ENCODE measurements around the gene METAP2.

Gene METAP2

GRCh38 chr12:95506707-95507523 lies 33.0 kb downstream of the METAP2 start:
- WGBS (ENCODE audit: insufficient coverage, insufficient read length) = no CpG with 5 or more reads among the region's 10 CpGs
- DNase-seq (ENCODE audit: low read depth, low spot score) = no peak
- Histone ChIP-seq H3K4me1 (ENCODE audit: control insufficient read depth, insufficient read depth, low read length) (no peaks in the 10 kb centered on the region), H3K9me3 (ENCODE audit: control insufficient read depth, insufficient read depth, low read length) (no peaks in the 10 kb centered on the region), H3K27ac (ENCODE audit: low read length) (no peak overlapping the region), H3K4me3 (ENCODE audit: low read length) (no peak overlapping the region), H3K27me3 (ENCODE audit: control insufficient read depth, insufficient read depth, low read length) (no peaks in the 10 kb centered on the region), H3K36me3 (ENCODE audit: control insufficient read depth, insufficient read depth, low read length) (peaks cover 12% of the 10 kb centered on the region; the same call in 1 of the 2 replicates)

- no peak for DNase-seq (ENCODE audit: low read depth, low spot score)
- H3K27me3 ChIP-seq (ENCODE audit: control insufficient read depth, insufficient read depth, low read length) = no peaks in the 10 kb centered on the region
- H3K4me1 ChIP-seq (ENCODE audit: control insufficient read depth, insufficient read depth, low read length) = no peaks in the 10 kb centered on the region
- H3K9me3 ChIP-seq (ENCODE audit: control insufficient read depth, insufficient read depth, low read length) = no peaks in the 10 kb centered on the region
- H3K27ac ChIP-seq (ENCODE audit: low read length) = no peak overlapping the region
- no peak overlapping the region for H3K4me3 ChIP-seq (ENCODE audit: low read length)
- no CpG with 5 or more reads among the region's 3 CpGs for whole genome bisulfite sequencing (ENCODE audit: insufficient coverage, insufficient read length)
- peaks cover 18% of the 10 kb centered on the region; the same call in 1 of the 2 replicates for H3K36me3 ChIP-seq (ENCODE audit: control insufficient read depth, insufficient read depth, low read length)
These were observed 35.3 kb downstream of the METAP2 start for GRCh38 chr12:95509300-95509699.

GRCh38 chr12:95511977-95512376 lies 38.0 kb downstream of the METAP2 start:
- Histone ChIP-seq H3K4me1 (ENCODE audit: control insufficient read depth, insufficient read depth, low read length) (no peaks in the 10 kb centered on the region), H3K27me3 (ENCODE audit: control insufficient read depth, insufficient read depth, low read length) (no peaks in the 10 kb centered on the region), H3K9me3 (ENCODE audit: control insufficient read depth, insufficient read depth, low read length) (no peaks in the 10 kb centered on the region), H3K4me3 (ENCODE audit: low read length) (no peak overlapping the region), H3K36me3 (ENCODE audit: control insufficient read depth, insufficient read depth, low read length) (peaks cover 13% of the 10 kb centered on the region; the same call in 1 of the 2 replicates), H3K27ac (ENCODE audit: low read length) (no peak overlapping the region)
- DNase-seq (ENCODE audit: low read depth, low spot score) = no peak
- WGBS (ENCODE audit: insufficient coverage, insufficient read length) = no CpG with 5 or more reads among the region's 1 CpG

- H3K36me3 ChIP-seq (ENCODE audit: control insufficient read depth, insufficient read depth, low read length) = peaks cover 13% of the 10 kb centered on the region; the same call in 1 of the 2 replicates
- no peak for DNase-seq (ENCODE audit: low read depth, low spot score)
- no CpG with 5 or more reads among the region's 5 CpGs for WGBS (ENCODE audit: insufficient coverage, insufficient read length)
These were observed 39.6 kb downstream of the METAP2 start for GRCh38 chr12:95513599-95513998.

GRCh38 chr12:95515197-95515596 lies 41.2 kb downstream of the METAP2 start:
- no peak for DNase-seq (ENCODE audit: low read depth, low spot score)
- H3K36me3 ChIP-seq (ENCODE audit: control insufficient read depth, insufficient read depth, low read length) = peaks cover 10% of the 10 kb centered on the region; the same call in 1 of the 2 replicates
- no peak overlapping the region for H3K27ac ChIP-seq (ENCODE audit: low read length)
- no peaks in the 10 kb centered on the region for H3K27me3 ChIP-seq (ENCODE audit: control insufficient read depth, insufficient read depth, low read length)
- no peaks in the 10 kb centered on the region for H3K4me1 ChIP-seq (ENCODE audit: control insufficient read depth, insufficient read depth, low read length)
- no CpG with 5 or more reads among the region's 3 CpGs for WGBS (ENCODE audit: insufficient coverage, insufficient read length)
- H3K4me3 ChIP-seq (ENCODE audit: low read length) = no peak overlapping the region
- H3K9me3 ChIP-seq (ENCODE audit: control insufficient read depth, insufficient read depth, low read length) = no peaks in the 10 kb centered on the region

More at GRCh38 chr12:95513599-95513998, 39.6 kb downstream of the METAP2 start:
- H3K27ac ChIP-seq (ENCODE audit: low read length) = no peak overlapping the region
- no peak overlapping the region for H3K4me3 ChIP-seq (ENCODE audit: low read length)
- H3K4me1 ChIP-seq (ENCODE audit: control insufficient read depth, insufficient read depth, low read length) = no peaks in the 10 kb centered on the region
- H3K9me3 ChIP-seq (ENCODE audit: control insufficient read depth, insufficient read depth, low read length) = no peaks in the 10 kb centered on the region
- no peaks in the 10 kb centered on the region for H3K27me3 ChIP-seq (ENCODE audit: control insufficient read depth, insufficient read depth, low read length)

- DNase-seq (ENCODE audit: low read depth, low spot score) = no peak
- no peaks in the 10 kb centered on the region for H3K27me3 ChIP-seq (ENCODE audit: control insufficient read depth, insufficient read depth, low read length)
- H3K27ac ChIP-seq (ENCODE audit: low read length) = no peak overlapping the region
- H3K4me3 ChIP-seq (ENCODE audit: low read length) = no peak overlapping the region
- H3K36me3 ChIP-seq (ENCODE audit: control insufficient read depth, insufficient read depth, low read length) = peaks cover 16% of the 10 kb centered on the region; the same call in 1 of the 2 replicates
- H3K4me1 ChIP-seq (ENCODE audit: control insufficient read depth, insufficient read depth, low read length) = no peaks in the 10 kb centered on the region
- H3K9me3 ChIP-seq (ENCODE audit: control insufficient read depth, insufficient read depth, low read length) = no peaks in the 10 kb centered on the region
These were observed 42.8 kb downstream of the METAP2 start for GRCh38 chr12:95516757-95517156.

- no peaks in the 10 kb centered on the region for H3K4me1 ChIP-seq (ENCODE audit: control insufficient read depth, insufficient read depth, low read length)
- H3K27me3 ChIP-seq (ENCODE audit: control insufficient read depth, insufficient read depth, low read length) = no peaks in the 10 kb centered on the region
- H3K4me3 ChIP-seq (ENCODE audit: low read length) = no peak overlapping the region
- H3K27ac ChIP-seq (ENCODE audit: low read length) = no peak overlapping the region
- DNase-seq (ENCODE audit: low read depth, low spot score) = no peak
- peaks cover 14% of the 10 kb centered on the region; the same call in 1 of the 2 replicates for H3K36me3 ChIP-seq (ENCODE audit: control insufficient read depth, insufficient read depth, low read length)
- no peaks in the 10 kb centered on the region for H3K9me3 ChIP-seq (ENCODE audit: control insufficient read depth, insufficient read depth, low read length)
These were observed 43.3 kb downstream of the METAP2 start for GRCh38 chr12:95517246-95517645.

- Histone ChIP-seq H3K4me3 (ENCODE audit: low read length) (no peak overlapping the region), H3K4me1 (ENCODE audit: control insufficient read depth, insufficient read depth, low read length) (no peaks in the 10 kb centered on the region; the same call in 1 of the 2 replicates), H3K9me3 (ENCODE audit: control insufficient read depth, insufficient read depth, low read length) (no peaks in the 10 kb centered on the region), H3K27ac (ENCODE audit: low read length) (no peak overlapping the region), H3K27me3 (ENCODE audit: control insufficient read depth, insufficient read depth, low read length) (no peaks in the 10 kb centered on the region), H3K36me3 (ENCODE audit: control insufficient read depth, insufficient read depth, low read length) (peaks cover 17% of the 10 kb centered on the region; the same call in 1 of the 2 replicates)
- DNase-seq (ENCODE audit: low read depth, low spot score) = no peak
These were observed 45.0 kb downstream of the METAP2 start for GRCh38 chr12:95518944-95519343.

GRCh38 chr12:95520816-95521215 lies 46.9 kb downstream of the METAP2 start:
- Histone ChIP-seq H3K27ac (ENCODE audit: low read length) (no peak overlapping the region), H3K4me3 (ENCODE audit: low read length) (no peak overlapping the region), H3K36me3 (ENCODE audit: control insufficient read depth, insufficient read depth, low read length) (peaks cover 23% of the 10 kb centered on the region; the same call in 1 of the 2 replicates), H3K4me1 (ENCODE audit: control insufficient read depth, insufficient read depth, low read length) (no peaks in the 10 kb centered on the region; the same call in 1 of the 2 replicates), H3K9me3 (ENCODE audit: control insufficient read depth, insufficient read depth, low read length) (no peaks in the 10 kb centered on the region), H3K27me3 (ENCODE audit: control insufficient read depth, insufficient read depth, low read length) (no peaks in the 10 kb centered on the region)
- WGBS (ENCODE audit: insufficient coverage, insufficient read length) = no CpG with 5 or more reads among the region's 6 CpGs
- no peak for DNase-seq (ENCODE audit: low read depth, low spot score)

- Histone ChIP-seq H3K9me3 (ENCODE audit: control insufficient read depth, insufficient read depth, low read length) (no peaks in the 10 kb centered on the region), H3K4me3 (ENCODE audit: low read length) (no peak overlapping the region)
These were observed 48.7 kb downstream of the METAP2 start for GRCh38 chr12:95522692-95523091.

GRCh38 chr12:95528431-95528830 lies 54.5 kb downstream of the METAP2 start:
- H3K4me3 ChIP-seq (ENCODE audit: low read length) = no peak overlapping the region
- H3K27me3 ChIP-seq (ENCODE audit: control insufficient read depth, insufficient read depth, low read length) = no peaks in the 10 kb centered on the region
- no peaks in the 10 kb centered on the region for H3K9me3 ChIP-seq (ENCODE audit: control insufficient read depth, insufficient read depth, low read length)
- no peak for DNase-seq (ENCODE audit: low read depth, low spot score)
- H3K36me3 ChIP-seq (ENCODE audit: control insufficient read depth, insufficient read depth, low read length) = peaks cover 17% of the 10 kb centered on the region; the same call in 1 of the 2 replicates
- WGBS (ENCODE audit: insufficient coverage, insufficient read length) = no CpG with 5 or more reads among the region's 4 CpGs
- no peaks in the 10 kb centered on the region; the same call in 1 of the 2 replicates for H3K4me1 ChIP-seq (ENCODE audit: control insufficient read depth, insufficient read depth, low read length)
- no peak overlapping the region for H3K27ac ChIP-seq (ENCODE audit: low read length)

More at GRCh38 chr12:95522692-95523091, 48.7 kb downstream of the METAP2 start:
- no CpG with 5 or more reads among the region's 8 CpGs for WGBS (ENCODE audit: insufficient coverage, insufficient read length)
- no peaks in the 10 kb centered on the region for H3K27me3 ChIP-seq (ENCODE audit: control insufficient read depth, insufficient read depth, low read length)
- no peaks in the 10 kb centered on the region; the same call in 1 of the 2 replicates for H3K4me1 ChIP-seq (ENCODE audit: control insufficient read depth, insufficient read depth, low read length)
- peaks cover 24% of the 10 kb centered on the region; the same call in 1 of the 2 replicates for H3K36me3 ChIP-seq (ENCODE audit: control insufficient read depth, insufficient read depth, low read length)
- no peak overlapping the region for H3K27ac ChIP-seq (ENCODE audit: low read length)
- DNase-seq (ENCODE audit: low read depth, low spot score) = no peak

Data from iPS DF 6.9 (cell line).